HepG2 (cell line): ENCODE data around the gene PROX2. TPM values are rescaled to one million over a fixed set of nuclear protein-coding genes. Genes with fewer than 3 reads are reported as not detected.

Experiments used
- ATAC-seq: fragments of 200-7000 bp; cut with Tn5 transposase; 3 replicates; pipeline ENCODE4 v1.9.1; 2020; ENCODE audit warnings: mild to moderate bottlenecking, moderate library complexity
- BruUV-seq: library from RNA; stranded (reverse); fragments of 400-500 nt; replicated peaks from 2 replicates; lab custom pipeline; 2021; lab: Mats Ljungman, UMichigan
- CTCF ChIA-PET: fragments of 300-600 bp; formaldehyde crosslinking; extraction: SDS; loops from one replicate; lab custom pipeline; 2021; ENCODE audit warnings: low total read pairs, inconsistent platforms, low intra/inter-chr PET ratio; lab: Yijun Ruan, JAX
- POLR2A ChIA-PET: fragments of 350-600 bp; sonication (Branson Sonifier 250); formaldehyde crosslinking; loops from one replicate; lab custom pipeline; 2020; ENCODE audit warnings: antibody characterized with exemption, inconsistent platforms; lab: Yijun Ruan, JAX
- DNase-seq: peaks from one replicate; pipeline ENCODE4 v3.0.0-alpha.2; 2015; ENCODE audit warnings: low spot score
- FAIRE-seq: peaks from 3 replicates; lab custom pipeline; 2011; peaks lifted over from hg19 to GRCh38; lab: Jason Lieb, UNC
- H2AFZ ChIP-seq: one replicate; pipeline ENCODE4 v1.6.1; 2011; ENCODE audit warnings: low read length, inconsistent platforms
- H3K27ac ChIP-seq: fragments of 300-600 bp; 3 replicates; pipeline ENCODE4 v1.8.0; 2011; ENCODE audit warnings: mixed run types, mild to moderate bottlenecking, mixed read lengths, low read length, inconsistent platforms; ENCODE audit not compliant: insufficient read depth; ENCODE audit errors: extremely low read length
- H3K27me3 ChIP-seq, 2 experiments: fragments of 200-600 bp in 1 of 2; 2 replicates in 1 of 2; 3 replicates in 1 of 2; pipeline versions ENCODE4 v1.6.0 to v1.8.0; 2011; ENCODE audit warnings: low read length in 2 of 2, mild to moderate bottlenecking in 2 of 2, moderate library complexity in 2 of 2, inconsistent platforms in 1 of 2; ENCODE audit not compliant: insufficient read depth in 2 of 2, control insufficient read depth in 1 of 2
- H3K36me3 ChIP-seq, 2 experiments: fragments of 200-600 bp in 1 of 2; replicated peaks in 1 of 2; 2 replicates in 1 of 2; 3 replicates in 1 of 2; pipeline versions ENCODE4 v1.5.1 to v1.8.0; 2011; ENCODE audit warnings: low read length in 2 of 2, inconsistent platforms in 1 of 2; ENCODE audit not compliant: insufficient read depth in 2 of 2, control insufficient read depth in 1 of 2
- H3K4me1 ChIP-seq: 2 replicates; pipeline ENCODE4 v1.5.1; 2012; ENCODE audit warnings: low read length, inconsistent platforms; ENCODE audit not compliant: insufficient read depth
- H3K4me2 ChIP-seq: 2 replicates; pipeline ENCODE4 v1.6.0; 2011; ENCODE audit warnings: low read depth, low read length, inconsistent platforms
- H3K4me3 ChIP-seq, 3 experiments: fragments of 200-600 bp in 1 of 3; sonication (generic), shearing (Covaris generic) in 1 of 3; replicated peaks in 1 of 3; 2 replicates each; pipeline ENCODE4 v1.5.1; 2011 to 2016; ENCODE audit warnings: low read length in 3 of 3, inconsistent platforms in 2 of 3, low read depth in 2 of 3, mild to moderate bottlenecking in 2 of 3, control low read depth in 1 of 3, mixed read lengths in 1 of 3; ENCODE audit not compliant: insufficient read depth in 1 of 3
- H3K79me2 ChIP-seq: one replicate; pipeline ENCODE4 v1.6.1; 2011; ENCODE audit warnings: low read length, inconsistent platforms; ENCODE audit not compliant: insufficient read depth
- H3K9ac ChIP-seq: 2 replicates; pipeline ENCODE4 v1.6.0; 2011; ENCODE audit warnings: mild to moderate bottlenecking, low read depth, low read length, inconsistent platforms; ENCODE audit not compliant: insufficient read depth
- H3K9me3 ChIP-seq: 2 replicates; pipeline ENCODE4 v1.5.1; 2012; ENCODE audit warnings: mild to moderate bottlenecking, low read length
- H4K20me1 ChIP-seq: 2 replicates; pipeline ENCODE4 v1.6.0; 2011; ENCODE audit warnings: inconsistent platforms, mild to moderate bottlenecking, low read length, moderate library complexity; ENCODE audit not compliant: insufficient read depth
- HES4 ChIP-seq: sonication (generic); formaldehyde crosslinking; IDR thresholded peaks from 2 replicates; pipeline ENCODE4 v1.9.0; 2021; ENCODE audit warnings: mild to moderate bottlenecking, missing genetic modification reagents, borderline replicate concordance
- KDM4B ChIP-seq: sonication (generic); formaldehyde crosslinking; IDR thresholded peaks from 2 replicates; pipeline ENCODE4 v1.4.0; 2020; ENCODE audit warnings: missing genetic modification reagents
- MTA3 ChIP-seq: sonication (generic); formaldehyde crosslinking; IDR thresholded peaks from 2 replicates; pipeline ENCODE4 v1.4.0; 2020; ENCODE audit warnings: missing genetic modification reagents
- NFIB ChIP-seq: sonication (generic); formaldehyde crosslinking; IDR thresholded peaks from 2 replicates; pipeline ENCODE4 v1.9.0; 2021; ENCODE audit warnings: missing genetic modification reagents, mild to moderate bottlenecking, borderline replicate concordance
- PHB2 ChIP-seq: fragments of 450-650 bp; IDR thresholded peaks from 2 replicates; pipeline ENCODE4 v1.6.1; 2018; ENCODE audit not compliant: partially characterized antibody
- TBP ChIP-seq: sonication (generic); formaldehyde crosslinking; IDR thresholded peaks from 2 replicates; pipeline ENCODE4 v1.5.0; 2020; ENCODE audit warnings: missing genetic modification reagents
- TRIM24 ChIP-seq: sonication (generic); formaldehyde crosslinking; IDR thresholded peaks from 2 replicates; pipeline ENCODE4 v1.8.0; 2022; ENCODE audit warnings: mild to moderate bottlenecking, missing genetic modification reagents
- ZEB1 ChIP-seq: IDR thresholded peaks from 2 replicates; pipeline ENCODE4 v1.6.1; 2012; ENCODE audit warnings: mild to moderate bottlenecking, low read depth, inconsistent platforms; ENCODE audit not compliant: insufficient replicate concordance
- ZNF660 ChIP-seq: sonication (generic); formaldehyde crosslinking; IDR thresholded peaks from 2 replicates; pipeline ENCODE4 v1.5.1; 2020; ENCODE audit warnings: mild to moderate bottlenecking, low read depth, missing genetic modification reagents, borderline replicate concordance
- ZNF713 ChIP-seq: sonication (generic); formaldehyde crosslinking; IDR thresholded peaks from 2 replicates; pipeline ENCODE4 v1.4.0; 2020; ENCODE audit warnings: mild to moderate bottlenecking, missing genetic modification reagents
- ZSCAN20 ChIP-seq: sonication (generic); formaldehyde crosslinking; IDR thresholded peaks from 2 replicates; pipeline ENCODE4 v1.4.0; 2020; ENCODE audit warnings: missing genetic modification reagents, mild to moderate bottlenecking, borderline replicate concordance
- ZSCAN29 ChIP-seq: sonication (generic); formaldehyde crosslinking; conservative IDR thresholded peaks from 2 replicates; pipeline ENCODE4 v1.4.0; 2020; ENCODE audit warnings: mild to moderate bottlenecking, missing genetic modification reagents
- WGBS: methylation state at CpG from one replicate; pipeline ENCODE4 v1.1.6; 2017; ENCODE audit warnings: low lambda C conversion rate; 5-methylcytosine and 5-hydroxymethylcytosine counted together
- in situ Hi-C: cut with HindIII; loops from 2 replicates; pipeline ENCODE4 v1.10.0; 2017; ENCODE audit warnings: low pct_unique_long_range_greater_than_20kb; ENCODE audit not compliant: extremely low pct_ligation_motif_present
- intact Hi-C: fragments of 100-400 bp; cut with micrococcal nuclease; formaldehyde crosslinking; loops from one replicate; pipeline ENCODE4 v1.10.0; 2022; ENCODE audit not compliant: unreplicated experiment
- polyA plus RNA-seq, 8 experiments: library from polyadenylated mRNA; depleted of rRNA in 3 of 8; stranded (reverse) in 7 of 8; unstranded in 1 of 8; fragments of >200 nt; fragmentation: Illumina TruSeq in 4 of 8; extraction: Trizol in 4 of 8; gene quantifications; 2 replicates each; pipeline versions ENCODE4 v1.2.1 to v1.2.3, GENCODE V29; 2011 to 2016; ENCODE audit warnings: low read depth in 4 of 8, missing spikeins in 1 of 8, mixed read lengths in 1 of 8; ENCODE audit not compliant: insufficient read depth in 1 of 8
- total RNA-seq, 5 experiments: library from RNA; depleted of rRNA; stranded (reverse); fragments of >200 nt; fragmentation: Illumina TruSeq; extraction: Trizol; gene quantifications; 2 replicates each; pipeline ENCODE4 v1.2.3, GENCODE V29; 2016; ENCODE audit warnings: low read depth in 1 of 5
- TF ChIP-seq, protein P1 (sequence below): sonication (generic); formaldehyde crosslinking; IDR thresholded peaks from 2 replicates; pipeline ENCODE4 v1.4.0; 2020; ENCODE audit warnings: missing genetic modification reagents, borderline replicate concordance
- TF ChIP-seq, protein P2 (sequence below): conservative IDR thresholded peaks from 2 replicates; pipeline ENCODE4 v1.6.1; 2018; ENCODE audit warnings: missing genetic modification reagents
- TF ChIP-seq, protein P3 (sequence below): sonication (generic); formaldehyde crosslinking; conservative IDR thresholded peaks from 2 replicates; pipeline ENCODE4 v1.4.0; 2020; ENCODE audit warnings: missing genetic modification reagents

Gene PROX2
- total and polyA plus RNA-seq, 2 of the 13 experiments (the other 11 are each of a cell fraction or from before 2014, with no cell fraction given): not detected

DNA sequence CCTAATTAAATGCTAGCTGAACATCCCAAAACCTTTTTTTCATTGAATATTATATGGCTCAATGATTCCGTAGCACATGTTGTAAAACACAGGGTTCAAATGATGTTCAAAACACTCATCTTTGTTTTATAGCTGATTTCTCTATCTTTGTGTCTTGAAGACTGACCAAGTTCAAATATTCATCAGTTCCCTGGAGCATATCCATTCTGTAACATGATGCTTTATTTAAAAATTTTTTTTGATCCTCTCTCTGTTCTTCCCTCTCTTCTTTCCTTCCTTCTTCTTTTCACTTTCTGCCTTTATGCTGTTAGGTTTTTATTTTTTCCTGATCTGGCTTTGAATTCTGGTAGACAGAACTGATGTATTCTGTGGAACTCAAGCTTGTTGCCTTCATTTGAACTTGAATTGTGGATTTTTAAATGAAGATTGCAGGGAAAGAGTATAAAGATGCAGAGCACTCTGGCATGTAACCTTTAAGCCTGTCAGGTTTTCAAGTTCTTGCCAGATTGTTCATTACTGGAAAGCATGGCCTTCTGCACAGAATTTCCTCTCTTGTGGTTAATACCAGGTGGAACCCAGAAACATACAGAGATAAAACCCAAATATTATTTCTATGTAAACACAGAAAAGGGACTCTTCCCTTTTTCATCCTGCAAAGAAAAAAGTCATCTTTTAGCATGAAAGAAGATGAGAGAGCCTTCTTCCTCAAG lies 39.5 kb downstream of the PROX2 start:
- no peak for ATAC-seq
- in situ Hi-C loops (no loop called here), intact Hi-C loops (no loop called here)
- CTCF ChIA-PET: no interaction called here
- no peak overlapping the region for H3K9ac ChIP-seq
- FAIRE-seq: no peak
- DNase-seq: no peak
- H3K27me3 ChIP-seq: no peaks in the 10 kb centered on the region
- H3K4me2 ChIP-seq: no peak overlapping the region
- H2AFZ ChIP-seq: no peak overlapping the region
- H3K9me3 ChIP-seq: no peaks in the 10 kb centered on the region
- no TSS peak for BruUV-seq
- POLR2A ChIA-PET: no interaction called here
- WGBS: 93% methylated on average over 1 of the region's 1 CpG
- H3K4me1 ChIP-seq: peaks cover 11% of the 10 kb centered on the region
- H3K36me3 ChIP-seq: peaks cover 1 to 21% of the 10 kb centered on the region in 2 experiments; a peak in 2 of 5 replicates
- no peak overlapping the region for H3K4me3 ChIP-seq
- H3K79me2 ChIP-seq: no peaks in the 10 kb centered on the region
- H4K20me1 ChIP-seq: no peaks in the 10 kb centered on the region
- no peak overlapping the region for H3K27ac ChIP-seq
- no peak for TF ChIP-seq ZNF660 (CRISPR knock-in tag)
- no peak for TF ChIP-seq HES4 (CRISPR knock-in tag)
- TF ChIP-seq NFIB (CRISPR knock-in tag): no peak
- no peak for TF ChIP-seq KDM4B (CRISPR knock-in tag)
- TF ChIP-seq, protein P1, sequence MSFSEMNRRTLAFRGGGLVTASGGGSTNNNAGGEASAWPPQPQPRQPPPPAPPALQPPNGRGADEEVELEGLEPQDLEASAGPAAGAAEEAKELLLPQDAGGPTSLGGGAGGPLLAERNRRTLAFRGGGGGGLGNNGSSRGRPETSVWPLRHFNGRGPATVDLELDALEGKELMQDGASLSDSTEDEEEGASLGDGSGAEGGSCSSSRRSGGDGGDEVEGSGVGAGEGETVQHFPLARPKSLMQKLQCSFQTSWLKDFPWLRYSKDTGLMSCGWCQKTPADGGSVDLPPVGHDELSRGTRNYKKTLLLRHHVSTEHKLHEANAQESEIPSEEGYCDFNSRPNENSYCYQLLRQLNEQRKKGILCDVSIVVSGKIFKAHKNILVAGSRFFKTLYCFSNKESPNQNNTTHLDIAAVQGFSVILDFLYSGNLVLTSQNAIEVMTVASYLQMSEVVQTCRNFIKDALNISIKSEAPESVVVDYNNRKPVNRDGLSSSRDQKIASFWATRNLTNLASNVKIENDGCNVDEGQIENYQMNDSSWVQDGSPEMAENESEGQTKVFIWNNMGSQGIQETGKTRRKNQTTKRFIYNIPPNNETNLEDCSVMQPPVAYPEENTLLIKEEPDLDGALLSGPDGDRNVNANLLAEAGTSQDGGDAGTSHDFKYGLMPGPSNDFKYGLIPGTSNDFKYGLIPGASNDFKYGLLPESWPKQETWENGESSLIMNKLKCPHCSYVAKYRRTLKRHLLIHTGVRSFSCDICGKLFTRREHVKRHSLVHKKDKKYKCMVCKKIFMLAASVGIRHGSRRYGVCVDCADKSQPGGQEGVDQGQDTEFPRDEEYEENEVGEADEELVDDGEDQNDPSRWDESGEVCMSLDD (CRISPR knock-in tag): no peak
- TF ChIP-seq, protein P2, sequence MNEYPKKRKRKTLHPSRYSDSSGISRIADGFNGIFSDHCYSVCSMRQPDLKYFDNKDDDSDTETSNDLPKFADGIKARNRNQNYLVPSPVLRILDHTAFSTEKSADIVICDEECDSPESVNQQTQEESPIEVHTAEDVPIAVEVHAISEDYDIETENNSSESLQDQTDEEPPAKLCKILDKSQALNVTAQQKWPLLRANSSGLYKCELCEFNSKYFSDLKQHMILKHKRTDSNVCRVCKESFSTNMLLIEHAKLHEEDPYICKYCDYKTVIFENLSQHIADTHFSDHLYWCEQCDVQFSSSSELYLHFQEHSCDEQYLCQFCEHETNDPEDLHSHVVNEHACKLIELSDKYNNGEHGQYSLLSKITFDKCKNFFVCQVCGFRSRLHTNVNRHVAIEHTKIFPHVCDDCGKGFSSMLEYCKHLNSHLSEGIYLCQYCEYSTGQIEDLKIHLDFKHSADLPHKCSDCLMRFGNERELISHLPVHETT: no peak
- TF ChIP-seq MTA3: no peak
- no peak for TF ChIP-seq TBP (CRISPR knock-in tag)
- TF ChIP-seq ZNF713 (CRISPR knock-in tag): no peak
- no peak for TF ChIP-seq TRIM24 (CRISPR knock-in tag)
- no peak for TF ChIP-seq PHB2
- no peak for TF ChIP-seq ZSCAN29 (CRISPR knock-in tag)
- TF ChIP-seq ZEB1: no peak
- TF ChIP-seq, protein P3, sequence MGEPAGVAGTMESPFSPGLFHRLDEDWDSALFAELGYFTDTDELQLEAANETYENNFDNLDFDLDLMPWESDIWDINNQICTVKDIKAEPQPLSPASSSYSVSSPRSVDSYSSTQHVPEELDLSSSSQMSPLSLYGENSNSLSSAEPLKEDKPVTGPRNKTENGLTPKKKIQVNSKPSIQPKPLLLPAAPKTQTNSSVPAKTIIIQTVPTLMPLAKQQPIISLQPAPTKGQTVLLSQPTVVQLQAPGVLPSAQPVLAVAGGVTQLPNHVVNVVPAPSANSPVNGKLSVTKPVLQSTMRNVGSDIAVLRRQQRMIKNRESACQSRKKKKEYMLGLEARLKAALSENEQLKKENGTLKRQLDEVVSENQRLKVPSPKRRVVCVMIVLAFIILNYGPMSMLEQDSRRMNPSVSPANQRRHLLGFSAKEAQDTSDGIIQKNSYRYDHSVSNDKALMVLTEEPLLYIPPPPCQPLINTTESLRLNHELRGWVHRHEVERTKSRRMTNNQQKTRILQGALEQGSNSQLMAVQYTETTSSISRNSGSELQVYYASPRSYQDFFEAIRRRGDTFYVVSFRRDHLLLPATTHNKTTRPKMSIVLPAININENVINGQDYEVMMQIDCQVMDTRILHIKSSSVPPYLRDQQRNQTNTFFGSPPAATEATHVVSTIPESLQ (CRISPR knock-in tag): no peak
- TF ChIP-seq ZSCAN20: no peak
